Activated B cell treated with CpG ODN at 0.5 μM for 24 hours (primary cell): ENCODE results near the gene NDUFAB1. TPM values are rescaled to one million over a fixed set of nuclear protein-coding genes. Genes with fewer than 3 reads are reported as not detected.

Source experiments
- ATAC-seq: fragments of 200-7000 bp; cut with Tn5 transposase; one replicate; pipeline ENCODE4 v1.10.0; 2021; ENCODE audit warnings: low read depth, mild to moderate bottlenecking, moderate library complexity
- CTCF ChIA-PET: fragments of 350-600 bp; sonication (Branson Sonifier 250); formaldehyde crosslinking; loops from one replicate; lab custom pipeline; 2021; ENCODE audit warnings: antibody characterized with exemption; lab: Charles Lee
- POLR2A ChIA-PET: fragments of 350-600 bp; sonication (Branson Sonifier 250); formaldehyde crosslinking; loops from one replicate; lab custom pipeline; 2021; ENCODE audit warnings: antibody characterized with exemption; lab: Charles Lee
- DNase-seq: peaks from one replicate; pipeline ENCODE4 v3.0.0; 2022
- H3K27ac Mint-ChIP-seq: one replicate; pipeline ENCODE4 v1.8.0; 2020; ENCODE audit warnings: mixed read lengths
- H3K27me3 Mint-ChIP-seq: one replicate; pipeline ENCODE4 v1.8.0; 2021; ENCODE audit warnings: mixed read lengths
- H3K36me3 Mint-ChIP-seq: one replicate; pipeline ENCODE4 v1.8.0; 2021; ENCODE audit warnings: low read depth, mixed read lengths
- H3K4me1 Mint-ChIP-seq: one replicate; pipeline ENCODE4 v1.8.0; 2021; ENCODE audit warnings: mixed read lengths
- H3K4me3 Mint-ChIP-seq: one replicate; pipeline ENCODE4 v1.8.0; 2020; ENCODE audit warnings: mild to moderate bottlenecking, mixed read lengths
- H3K9me3 Mint-ChIP-seq: one replicate; pipeline ENCODE4 v1.8.0; 2020; ENCODE audit warnings: mixed read lengths
- CTCF ChIP-seq: fragments of 200-600 bp; IDR thresholded peaks from one replicate; pipeline ENCODE4 v1.8.0; 2022; ENCODE audit warnings: antibody characterized with exemption, mild to moderate bottlenecking
- intact Hi-C: fragments of 100-400 bp; cut with micrococcal nuclease; formaldehyde crosslinking; loops from one replicate; pipeline ENCODE4 v1.15.1; 2024
- total RNA-seq: library from RNA; stranded (reverse); gene quantifications from 2 replicates; pipeline ENCODE4 v1.2.3, GENCODE V29; 2022

Gene NDUFAB1
- total RNA-seq, 1 donor from 2014 or later, result 68.4 TPM

- no peaks in the 10 kb centered on the region for H3K9me3 Mint-ChIP-seq
- intact Hi-C loops, result no loop called here
- H3K4me3 Mint-ChIP-seq, result no peak overlapping the region
- H3K27me3 Mint-ChIP-seq, result no peaks in the 10 kb centered on the region
- H3K27ac Mint-ChIP-seq, result no peak overlapping the region
- ATAC-seq (no peak), DNase-seq (no peak)
- peaks cover 26% of the 10 kb centered on the region for H3K4me1 Mint-ChIP-seq
- peaks cover 61% of the 10 kb centered on the region for H3K36me3 Mint-ChIP-seq
- TF ChIP-seq CTCF, result no peak
- ChIA-PET CTCF (interaction anchor here (1.0 to 1.4 kb wide), 2 partner anchors 15 to 25 kb away, joined by 3 to 4 read pairs; partner anchors contain the start of genes EARS2, NDUFAB1 and UBFD1), POLR2A (interaction anchor here (1.5 kb wide), 1 partner anchor 13 kb away, joined by 3 read pairs; no protein-coding TSS in a partner anchor)
Observed at GRCh38 chr16:23571895-23572294, 24.2 kb downstream of the NDUFAB1 start.

GRCh38 chr16:23570992-23571632 lies 25.0 kb downstream of the NDUFAB1 start:
- peak overlapping the region; percentile 26 for H3K4me3 Mint-ChIP-seq
- ChIA-PET CTCF (interaction anchor here (1.0 to 1.4 kb wide), 2 partner anchors 14 to 26 kb away, joined by 3 to 4 read pairs; partner anchors contain the start of genes EARS2, NDUFAB1 and UBFD1), POLR2A (interaction anchor here (0.6 to 1.6 kb wide), 4 partner anchors 12 to 389 kb away, joined by 3 to 6 read pairs (median 3); no protein-coding TSS in a partner anchor)
- ATAC-seq (peak; percentile 71), DNase-seq (no peak)
- H3K9me3 Mint-ChIP-seq, result no peaks in the 10 kb centered on the region
- peaks cover 26% of the 10 kb centered on the region for H3K4me1 Mint-ChIP-seq
- H3K36me3 Mint-ChIP-seq, result peaks cover 65% of the 10 kb centered on the region
- TF ChIP-seq CTCF, result no peak
- no peaks in the 10 kb centered on the region for H3K27me3 Mint-ChIP-seq
- H3K27ac Mint-ChIP-seq, result peak overlapping the region; percentile 82
- intact Hi-C loops, result no loop called here

GRCh38 chr16:23567602-23568001 lies 28.5 kb downstream of the NDUFAB1 start:
- POLR2A ChIA-PET, result no interaction called here
- ATAC-seq, result no peak

GRCh38 chr16:23566724-23567123 lies 29.4 kb downstream of the NDUFAB1 start:
- no peak for TF ChIP-seq CTCF
- Mint-ChIP-seq H3K4me3 (no peak overlapping the region), H3K27ac (no peak overlapping the region), H3K27me3 (no peaks in the 10 kb centered on the region), H3K4me1 (peaks cover 25% of the 10 kb centered on the region), H3K36me3 (peaks cover 82% of the 10 kb centered on the region), H3K9me3 (no peaks in the 10 kb centered on the region)
- ChIA-PET POLR2A (no interaction called here), CTCF (no interaction called here)
- DNase-seq (no peak), ATAC-seq (no peak)
- intact Hi-C loops, result no loop called here

More at GRCh38 chr16:23567602-23568001, 28.5 kb downstream of the NDUFAB1 start:
- intact Hi-C loops, result no loop called here
- CTCF ChIA-PET, result no interaction called here
- Mint-ChIP-seq H3K36me3 (peaks cover 77% of the 10 kb centered on the region), H3K27ac (no peak overlapping the region), H3K27me3 (no peaks in the 10 kb centered on the region), H3K4me1 (peaks cover 26% of the 10 kb centered on the region), H3K9me3 (no peaks in the 10 kb centered on the region), H3K4me3 (no peak overlapping the region)
- no peak for DNase-seq
- no peak for TF ChIP-seq CTCF

GRCh38 chr16:23564575-23565363 lies 31.3 kb downstream of the NDUFAB1 start:
- no peaks in the 10 kb centered on the region for H3K27me3 Mint-ChIP-seq
- DNase-seq (no peak), ATAC-seq (no peak)
- TF ChIP-seq CTCF, result no peak
- H3K27ac Mint-ChIP-seq, result no peak overlapping the region
- intact Hi-C loops, result no loop called here
- H3K9me3 Mint-ChIP-seq, result no peaks in the 10 kb centered on the region
- H3K4me1 Mint-ChIP-seq, result peaks cover 8% of the 10 kb centered on the region
- ChIA-PET POLR2A (no interaction called here), CTCF (no interaction called here)
- no peak overlapping the region for H3K4me3 Mint-ChIP-seq
- peaks cover 80% of the 10 kb centered on the region for H3K36me3 Mint-ChIP-seq
